HFF-Myc (cell line): ENCODE data around the gene UROC1.

Experiments
- DNase-seq: peaks from one replicate; pipeline ENCODE4 v3.0.0-alpha.2; 2011; ENCODE audit warnings: low read depth; ENCODE audit errors: extremely low read depth
- H3K4me3 ChIP-seq: replicated peaks from 2 replicates; pipeline ENCODE4 v1.5.1; 2011; ENCODE audit warnings: low read depth, mild to moderate bottlenecking, control low read depth, low read length
- TF ChIP-seq, protein P1 (sequence below): IDR thresholded peaks from 2 replicates; pipeline ENCODE4 v1.5.1; 2012; ENCODE audit warnings: mild to moderate bottlenecking, low read depth, low read length, control low read depth; ENCODE audit errors: missing control alignments

UROC1 gene

DNA sequence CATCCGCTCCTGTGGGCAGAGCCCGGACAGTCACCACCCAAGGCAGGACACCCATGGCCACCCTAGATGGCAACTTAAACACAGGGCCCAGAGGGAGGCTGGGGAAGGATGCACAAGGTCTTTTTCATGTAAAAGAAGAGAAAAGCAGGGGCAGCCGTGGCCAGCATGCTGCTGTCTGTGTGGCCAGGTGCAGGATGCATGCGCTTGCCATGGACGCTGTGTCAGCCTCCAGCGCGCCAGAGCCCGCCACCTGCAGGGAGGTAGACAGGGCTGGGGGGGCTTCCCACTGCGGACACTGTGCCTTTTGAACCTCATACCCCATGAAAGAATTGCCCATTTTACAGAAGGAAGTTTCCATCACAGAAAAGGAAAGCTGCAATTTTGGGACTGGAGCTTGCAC is 18.2 kb downstream of the UROC1 start:
- TF ChIP-seq, protein P1, sequence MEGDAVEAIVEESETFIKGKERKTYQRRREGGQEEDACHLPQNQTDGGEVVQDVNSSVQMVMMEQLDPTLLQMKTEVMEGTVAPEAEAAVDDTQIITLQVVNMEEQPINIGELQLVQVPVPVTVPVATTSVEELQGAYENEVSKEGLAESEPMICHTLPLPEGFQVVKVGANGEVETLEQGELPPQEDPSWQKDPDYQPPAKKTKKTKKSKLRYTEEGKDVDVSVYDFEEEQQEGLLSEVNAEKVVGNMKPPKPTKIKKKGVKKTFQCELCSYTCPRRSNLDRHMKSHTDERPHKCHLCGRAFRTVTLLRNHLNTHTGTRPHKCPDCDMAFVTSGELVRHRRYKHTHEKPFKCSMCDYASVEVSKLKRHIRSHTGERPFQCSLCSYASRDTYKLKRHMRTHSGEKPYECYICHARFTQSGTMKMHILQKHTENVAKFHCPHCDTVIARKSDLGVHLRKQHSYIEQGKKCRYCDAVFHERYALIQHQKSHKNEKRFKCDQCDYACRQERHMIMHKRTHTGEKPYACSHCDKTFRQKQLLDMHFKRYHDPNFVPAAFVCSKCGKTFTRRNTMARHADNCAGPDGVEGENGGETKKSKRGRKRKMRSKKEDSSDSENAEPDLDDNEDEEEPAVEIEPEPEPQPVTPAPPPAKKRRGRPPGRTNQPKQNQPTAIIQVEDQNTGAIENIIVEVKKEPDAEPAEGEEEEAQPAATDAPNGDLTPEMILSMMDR = no peak
- no peak overlapping the region for H3K4me3 ChIP-seq
- DNase-seq = no peak

DNA sequence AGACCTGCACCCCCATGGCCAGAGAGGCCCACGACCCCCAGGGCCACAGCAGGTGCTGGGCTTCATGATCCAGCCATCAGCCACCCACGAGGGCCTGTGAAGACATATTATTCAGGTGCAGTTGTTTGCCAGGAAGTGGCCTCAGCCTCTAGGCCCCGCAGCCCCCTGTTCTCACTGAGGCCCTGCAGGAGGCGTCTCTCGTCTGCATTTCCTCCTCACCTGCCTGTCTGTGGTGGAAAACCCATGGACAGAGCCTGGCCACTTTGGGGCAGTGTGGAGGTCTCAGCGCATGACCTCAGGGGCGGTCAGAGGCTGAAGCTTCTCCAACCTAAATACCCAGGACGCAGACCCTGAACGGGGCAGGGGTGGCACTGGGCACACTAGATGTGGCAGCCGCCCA is 18.6 kb downstream of the UROC1 start:
- TF ChIP-seq, protein P1 = no peak
- DNase-seq = no peak

DNA sequence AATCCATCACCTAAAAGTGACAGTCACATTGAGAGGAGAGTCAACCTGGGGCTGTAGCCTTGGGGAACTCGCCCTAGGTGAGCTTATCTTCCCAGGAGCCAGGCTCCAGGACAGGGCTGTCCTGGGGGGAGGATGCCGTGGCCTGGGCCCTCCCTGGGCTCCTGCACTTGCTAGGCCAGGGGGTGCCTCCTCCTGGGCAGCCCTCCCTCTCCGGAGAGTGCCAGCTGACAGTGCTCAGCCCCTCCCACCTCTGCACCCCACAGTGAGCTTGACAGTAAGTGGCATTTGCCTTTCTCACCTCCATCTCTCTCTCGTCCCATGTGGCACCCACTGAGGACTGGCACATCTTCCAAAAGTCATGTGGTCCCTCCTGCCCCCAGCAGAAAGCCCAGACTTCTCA is 19.1 kb downstream of the UROC1 start:
- no peak for DNase-seq
- TF ChIP-seq, protein P1 = no peak
- H3K4me3 ChIP-seq = no peak overlapping the region

More for the DNA sequence above, 18.6 kb downstream of the UROC1 start:
- H3K4me3 ChIP-seq = no peak overlapping the region

DNA sequence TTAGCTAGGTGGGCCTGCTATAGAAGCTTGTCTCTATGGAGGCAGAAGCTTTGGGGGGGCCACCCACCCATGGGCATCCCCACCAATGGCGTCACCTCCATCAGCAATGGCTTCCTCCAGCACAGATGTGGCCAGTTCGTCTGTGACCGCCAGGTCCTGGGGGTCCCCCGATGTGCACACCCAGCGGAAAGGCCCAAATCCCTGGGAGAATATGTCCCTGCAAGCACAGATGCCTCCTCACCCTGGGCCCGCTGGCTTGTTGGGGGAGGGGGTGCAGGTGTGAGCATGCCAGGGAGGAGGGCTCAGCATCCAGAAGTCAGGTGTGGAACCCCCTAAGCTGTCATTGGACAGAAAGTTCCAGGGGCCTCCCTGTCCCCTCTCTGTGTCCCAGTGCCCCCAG is 19.6 kb downstream of the UROC1 start:
- no peak for DNase-seq
- H3K4me3 ChIP-seq = no peak overlapping the region
- TF ChIP-seq, protein P1 = no peak

DNA sequence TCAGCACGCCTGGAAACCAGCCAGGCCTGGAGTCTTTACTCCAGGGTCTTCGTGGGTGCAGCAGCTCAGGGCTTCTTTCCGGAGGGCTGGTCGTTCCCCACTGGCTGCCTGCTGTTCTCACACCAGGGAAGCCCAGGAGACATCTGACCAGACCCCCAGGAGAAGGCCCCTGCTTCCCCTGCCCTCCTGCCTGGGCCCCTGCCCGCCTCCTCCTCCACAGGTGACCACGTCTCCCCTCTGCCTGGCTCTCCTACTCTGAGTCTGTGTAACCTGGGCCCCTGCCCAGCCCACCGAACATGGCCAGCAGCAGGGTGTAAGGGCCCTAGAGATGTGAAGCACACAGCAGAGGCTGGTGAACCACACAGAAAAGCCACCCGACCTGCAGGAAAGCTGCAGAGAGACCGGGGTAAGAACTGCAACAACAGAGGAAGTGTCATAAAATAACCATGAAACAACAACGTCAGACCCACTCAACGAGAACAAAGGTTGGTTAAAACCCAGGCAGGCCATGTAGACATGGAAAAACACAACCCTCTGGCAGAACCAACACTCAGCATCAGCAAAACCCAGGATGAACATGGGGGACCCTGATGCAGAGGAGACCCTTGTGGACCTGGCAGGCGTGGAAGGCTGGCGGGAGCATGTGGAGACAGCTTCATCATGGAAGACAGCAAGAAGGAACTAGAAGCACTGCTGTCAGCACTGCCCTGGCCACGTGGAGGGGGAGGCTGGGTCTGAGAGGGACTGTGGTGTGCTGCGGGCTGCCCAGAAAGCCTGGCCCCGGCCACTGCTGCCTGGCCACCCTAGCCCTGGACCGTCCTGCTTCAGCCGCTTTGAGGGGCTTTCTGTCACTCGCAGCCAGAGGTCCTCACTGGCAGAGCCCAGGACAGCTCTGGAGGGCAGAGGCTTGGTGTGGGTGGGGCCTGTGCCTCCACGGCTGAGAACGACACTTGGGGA is 20.4 kb downstream of the UROC1 start:
- DNase-seq = no peak
- TF ChIP-seq, protein P1 = no peak
- no peak overlapping the region for H3K4me3 ChIP-seq

DNA sequence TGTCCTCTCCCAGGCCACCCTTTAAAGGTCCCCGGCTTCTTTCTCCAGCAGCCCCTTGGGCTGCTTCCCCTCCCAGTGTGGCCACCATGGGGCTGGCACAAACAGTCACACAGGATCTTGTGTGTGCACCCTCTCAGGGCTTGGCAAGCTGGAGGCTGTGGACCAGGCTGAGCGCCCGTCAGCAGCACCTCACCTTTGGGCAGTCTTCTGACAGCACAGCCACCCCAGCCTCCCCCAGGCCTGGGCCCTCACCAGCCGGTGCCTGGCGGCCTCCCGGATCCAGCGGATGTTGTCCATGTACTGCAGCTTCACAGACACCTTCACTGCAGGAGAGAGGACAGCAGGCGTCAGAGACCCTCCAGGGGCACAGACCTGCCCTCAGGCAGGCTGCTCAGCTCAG is 21.8 kb downstream of the UROC1 start:
- DNase-seq = no peak
- TF ChIP-seq, protein P1 = no peak
- no peak overlapping the region for H3K4me3 ChIP-seq
